GM21367 (cell line): ENCODE data around the gene AJM1.

Experiments used
- ATAC-seq: cut with Tn5 transposase; IDR thresholded peaks from one replicate; pipeline ENCODE4 v1.9.1; 2021; ENCODE audit not compliant: unreplicated experiment

Gene AJM1

DNA sequence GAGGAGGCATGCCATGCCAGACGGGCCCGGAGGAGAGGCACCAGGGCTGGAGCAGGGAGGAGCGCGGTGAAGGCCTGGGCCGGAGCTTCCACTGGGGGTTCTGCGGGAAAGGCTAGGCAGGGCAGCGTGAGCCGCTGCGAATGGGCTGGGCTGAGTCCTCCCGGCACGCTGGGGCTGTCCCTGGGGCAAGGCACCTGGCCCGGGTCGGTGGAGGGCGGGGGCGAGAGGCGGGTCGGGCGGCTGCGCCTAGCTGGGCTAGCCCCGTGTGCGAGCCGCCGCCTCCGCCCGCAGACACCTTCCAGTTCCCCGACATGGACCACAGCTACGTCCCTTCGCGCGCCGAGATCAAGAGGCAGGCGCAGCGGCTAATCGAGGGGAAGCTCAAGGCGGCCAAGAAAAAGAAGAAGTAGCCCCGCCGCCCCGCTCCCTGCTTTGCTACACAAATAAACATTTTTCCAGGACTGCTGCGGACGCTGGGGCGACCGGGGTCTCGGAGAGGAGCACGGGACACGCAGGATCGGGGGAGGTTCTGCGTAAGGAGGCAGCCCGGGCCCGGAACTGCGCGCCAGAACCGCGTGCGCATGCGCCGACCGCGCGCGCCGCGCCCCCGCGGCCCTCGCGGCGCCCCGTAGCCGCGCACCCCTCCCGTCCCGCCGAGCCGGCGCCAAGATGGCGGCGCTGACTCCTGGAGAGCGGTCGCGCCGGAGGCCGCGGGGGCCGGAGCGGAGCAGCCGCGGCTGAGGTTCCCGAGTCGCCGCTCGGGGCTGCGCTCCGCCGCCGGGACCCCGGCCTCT lies 34.8 kb upstream of the AJM1 start, which contains the start of gene RABL6:
Gene RABL6, plus strand, starts transcription at position 668 of the 794 bp plus-strand sequence. CDS start 249 bp downstream, outside the sequence.
- peak; percentile 69 for ATAC-seq

DNA sequence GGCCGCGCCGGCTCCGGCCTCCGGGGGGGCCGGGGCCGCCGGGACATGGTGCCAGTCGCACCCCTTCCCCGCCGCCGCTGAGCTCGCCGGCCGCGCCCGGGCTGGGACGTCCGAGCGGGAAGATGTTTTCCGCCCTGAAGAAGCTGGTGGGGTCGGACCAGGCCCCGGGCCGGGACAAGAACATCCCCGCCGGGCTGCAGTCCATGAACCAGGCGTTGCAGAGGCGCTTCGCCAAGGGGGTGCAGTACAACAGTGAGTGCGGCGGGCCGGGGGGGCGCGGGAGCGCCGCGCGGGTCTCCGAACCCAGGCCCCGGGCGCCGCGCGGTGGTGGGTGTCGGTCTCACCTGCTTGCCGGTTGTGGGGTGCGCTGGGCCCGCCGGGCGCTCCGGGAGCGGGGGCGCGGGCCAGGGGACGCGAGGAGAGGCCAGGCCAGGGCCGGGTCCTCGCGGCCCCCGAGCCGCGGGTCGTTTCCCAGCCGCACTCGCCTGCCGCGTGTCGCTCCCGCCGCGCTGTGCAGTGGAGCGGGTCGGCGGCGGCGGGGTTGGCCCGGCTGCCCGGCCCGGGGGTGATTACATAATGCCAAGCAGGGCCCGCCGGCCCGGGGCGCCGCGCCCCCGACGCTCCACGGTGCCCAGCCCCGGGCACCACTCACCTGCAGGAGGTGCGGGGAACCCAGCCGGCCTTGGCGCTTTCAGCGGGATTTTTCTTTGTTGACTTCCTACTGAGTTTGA lies 34.0 kb upstream of the AJM1 start:
- peak; percentile 23 for ATAC-seq

DNA sequence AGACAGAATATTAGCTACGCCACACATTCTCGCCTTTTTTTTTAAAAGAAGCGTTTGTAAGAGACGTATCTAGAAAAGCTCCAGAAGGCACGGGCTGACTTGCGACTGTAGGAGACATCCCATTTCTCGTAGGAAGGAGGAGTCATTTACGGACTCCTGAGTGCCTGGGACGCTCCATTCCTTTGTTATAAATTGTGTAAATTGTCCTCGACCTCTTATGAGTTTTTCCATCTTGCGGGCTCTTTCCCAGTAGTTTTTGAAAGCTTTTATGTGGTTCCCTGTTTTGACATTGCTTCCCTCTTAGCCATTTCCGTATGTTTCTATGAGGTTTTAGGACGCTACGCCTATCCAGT lies 33.5 kb upstream of the AJM1 start:
- ATAC-seq: no peak

DNA sequence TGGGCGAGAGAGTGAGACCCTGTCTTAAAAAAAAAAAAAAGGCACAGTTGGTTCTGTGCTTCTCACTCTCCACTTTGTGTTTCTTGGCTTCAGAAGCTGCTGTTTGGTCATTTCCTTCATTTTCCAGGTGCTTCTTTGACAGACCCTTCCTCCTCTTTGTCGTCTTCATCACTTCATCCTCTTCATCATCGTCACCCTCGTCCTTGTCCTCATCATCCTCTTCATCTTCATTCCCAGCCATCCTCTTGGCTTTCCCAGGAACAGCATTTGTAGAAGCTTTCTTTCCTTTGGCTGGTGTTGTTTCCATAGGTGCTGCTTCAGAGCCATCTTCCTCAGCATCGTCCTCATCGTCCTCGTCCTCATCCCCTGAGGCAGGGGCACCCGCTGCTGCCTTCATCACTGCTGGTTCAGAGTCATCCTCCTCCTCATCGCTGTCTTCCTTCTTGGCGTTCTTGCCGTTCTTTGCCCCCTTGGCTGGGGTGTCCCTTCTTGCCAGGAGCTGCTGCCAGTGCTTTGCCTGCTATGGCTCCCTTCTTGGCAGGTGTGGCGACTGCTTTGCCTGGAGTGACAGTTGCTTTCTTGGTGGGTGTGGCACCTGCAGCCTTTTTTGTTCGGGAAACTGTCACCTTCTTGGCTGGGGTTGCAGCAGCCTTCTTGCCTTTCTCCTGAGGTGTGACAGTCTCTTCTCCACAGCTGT lies 27.4 kb upstream of the AJM1 start:
- ATAC-seq: no peak

DNA sequence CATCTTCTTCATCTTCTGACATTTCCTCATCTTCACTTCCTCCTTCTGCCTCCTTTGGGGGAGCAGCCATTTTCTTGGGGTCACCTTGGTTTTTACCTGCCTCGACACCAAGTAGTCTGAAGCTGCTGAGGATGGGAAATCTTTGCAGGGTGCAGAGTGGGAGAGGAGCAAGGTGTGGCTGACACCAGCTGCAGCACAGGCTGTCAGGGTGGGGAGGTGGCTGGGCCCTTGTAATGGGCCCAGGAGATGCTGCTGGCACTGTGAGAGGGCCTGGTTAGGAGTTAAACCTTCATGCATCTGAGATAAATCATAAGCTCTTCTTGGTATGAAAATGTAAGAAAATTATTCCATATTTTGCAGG lies 26.9 kb upstream of the AJM1 start:
- no peak for ATAC-seq

DNA sequence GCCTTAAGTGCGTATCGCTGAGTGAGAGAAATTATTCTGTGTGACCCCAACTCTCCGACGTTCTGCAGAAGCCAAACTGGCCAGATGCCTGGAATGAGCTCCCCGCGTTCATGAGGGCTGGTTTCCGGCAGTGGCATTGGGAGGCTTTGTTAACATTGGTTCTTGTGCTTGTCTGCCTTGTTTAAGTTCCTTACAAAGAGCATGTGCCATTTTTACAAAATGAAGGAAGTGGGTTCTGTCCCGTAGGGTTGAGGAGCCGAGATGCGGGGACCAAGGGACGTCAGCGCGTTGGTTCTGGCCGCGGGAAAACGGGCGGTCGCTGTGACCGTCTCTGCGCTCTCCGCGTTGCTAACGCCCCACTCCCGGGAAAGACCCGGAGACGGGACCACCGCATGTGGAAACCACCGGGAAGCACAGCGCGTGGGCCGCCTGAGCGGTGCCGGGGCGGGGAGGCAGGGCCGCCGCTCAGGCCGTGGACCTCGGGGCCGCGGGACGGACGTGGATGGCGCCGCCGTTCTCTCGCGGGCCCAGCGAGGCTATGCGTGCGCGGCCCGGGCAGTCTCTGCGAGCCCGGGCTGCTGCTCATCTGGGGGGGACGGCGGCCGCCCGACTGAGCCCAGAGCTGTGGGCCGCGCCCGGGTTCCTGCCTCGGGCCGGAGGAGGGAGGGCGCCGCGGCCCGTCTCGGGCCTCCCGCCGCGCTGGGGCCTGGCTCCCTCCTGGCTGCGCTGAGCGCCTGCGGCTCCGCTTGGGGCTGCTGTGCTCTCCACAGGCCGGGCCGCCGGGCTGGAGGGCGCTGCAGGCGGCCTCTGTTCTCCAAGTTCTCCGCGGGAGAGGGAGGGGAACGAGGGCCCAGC lies 21.1 kb upstream of the AJM1 start:
- ATAC-seq: no peak

DNA sequence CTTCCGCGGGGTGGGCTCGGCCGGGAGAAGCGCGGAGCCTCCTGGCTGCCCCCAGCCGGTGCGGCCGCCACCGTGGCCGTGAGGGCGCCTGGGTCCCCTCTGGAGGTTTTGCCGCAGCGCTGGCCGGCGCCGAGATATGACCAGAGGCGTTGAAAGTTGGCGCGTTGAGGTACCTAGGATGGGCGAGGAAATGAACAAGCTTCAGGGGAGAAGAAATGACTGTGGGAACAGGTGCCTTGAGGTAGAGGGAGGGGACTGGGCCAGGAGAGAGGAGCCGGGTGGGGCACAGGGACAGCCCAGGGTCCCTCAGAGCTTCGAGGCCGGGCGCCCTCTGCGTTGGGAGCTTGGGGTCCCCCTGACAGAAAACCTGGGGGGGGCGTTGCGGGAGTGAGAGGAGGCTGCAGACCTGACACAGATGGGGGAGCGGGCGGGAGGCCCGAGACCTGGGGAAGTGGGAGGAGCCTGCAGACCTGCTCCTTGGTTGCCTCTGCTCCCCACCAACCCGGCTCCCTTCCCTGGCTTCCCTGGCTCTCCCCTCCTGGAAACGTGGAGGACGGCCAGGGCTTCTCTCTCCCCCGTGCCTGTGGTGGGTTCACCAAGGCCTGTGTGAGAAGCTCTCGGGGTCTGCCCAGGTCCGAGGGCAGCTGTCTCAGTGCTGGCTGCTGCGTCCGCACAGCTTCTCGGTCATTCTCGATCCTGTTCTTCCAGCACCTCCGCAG lies 20.3 kb upstream of the AJM1 start:
- ATAC-seq: no peak

DNA sequence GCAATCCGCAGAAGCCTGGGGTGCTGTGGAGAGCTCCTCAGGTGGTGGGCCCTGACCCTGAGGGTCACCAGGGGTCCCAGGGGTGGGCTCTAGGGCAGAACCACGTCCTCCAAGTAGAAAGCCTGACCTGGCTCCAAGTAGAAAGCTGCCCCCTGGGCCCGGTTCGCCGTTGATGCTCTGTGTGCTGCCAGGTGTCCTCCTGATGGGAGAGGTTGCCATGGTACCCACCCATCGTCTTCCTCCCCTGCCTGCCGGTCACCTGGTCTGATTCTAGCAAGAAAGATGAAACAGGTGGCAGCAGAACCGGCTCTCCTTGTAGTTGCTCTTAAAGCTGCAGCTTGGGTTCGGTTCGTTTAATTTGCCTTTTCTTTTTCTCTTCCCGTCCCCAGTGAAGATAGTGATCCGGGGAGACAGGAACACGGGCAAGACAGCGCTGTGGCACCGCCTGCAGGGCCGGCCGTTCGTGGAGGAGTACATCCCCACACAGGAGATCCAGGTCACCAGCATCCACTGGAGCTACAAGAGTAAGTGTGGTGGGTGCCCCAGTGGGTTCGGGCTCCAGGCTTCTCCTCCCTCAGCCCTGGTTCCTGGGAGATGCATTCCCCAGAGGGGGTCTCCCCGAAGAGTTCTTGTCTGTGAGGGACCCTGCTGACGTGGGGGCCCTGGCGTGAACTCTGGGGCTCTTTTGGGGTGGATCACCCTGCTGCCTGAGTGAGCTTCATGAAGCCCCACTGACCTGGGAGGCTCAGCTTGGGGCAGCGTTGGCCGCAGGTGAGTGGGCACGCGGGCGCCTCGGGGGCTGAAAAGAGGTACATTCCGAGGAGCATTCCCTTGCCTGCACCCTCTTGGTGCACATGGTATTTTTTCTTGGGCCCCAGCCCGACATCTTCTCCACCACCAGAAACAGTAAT lies 18.9 kb upstream of the AJM1 start:
- no peak for ATAC-seq

DNA sequence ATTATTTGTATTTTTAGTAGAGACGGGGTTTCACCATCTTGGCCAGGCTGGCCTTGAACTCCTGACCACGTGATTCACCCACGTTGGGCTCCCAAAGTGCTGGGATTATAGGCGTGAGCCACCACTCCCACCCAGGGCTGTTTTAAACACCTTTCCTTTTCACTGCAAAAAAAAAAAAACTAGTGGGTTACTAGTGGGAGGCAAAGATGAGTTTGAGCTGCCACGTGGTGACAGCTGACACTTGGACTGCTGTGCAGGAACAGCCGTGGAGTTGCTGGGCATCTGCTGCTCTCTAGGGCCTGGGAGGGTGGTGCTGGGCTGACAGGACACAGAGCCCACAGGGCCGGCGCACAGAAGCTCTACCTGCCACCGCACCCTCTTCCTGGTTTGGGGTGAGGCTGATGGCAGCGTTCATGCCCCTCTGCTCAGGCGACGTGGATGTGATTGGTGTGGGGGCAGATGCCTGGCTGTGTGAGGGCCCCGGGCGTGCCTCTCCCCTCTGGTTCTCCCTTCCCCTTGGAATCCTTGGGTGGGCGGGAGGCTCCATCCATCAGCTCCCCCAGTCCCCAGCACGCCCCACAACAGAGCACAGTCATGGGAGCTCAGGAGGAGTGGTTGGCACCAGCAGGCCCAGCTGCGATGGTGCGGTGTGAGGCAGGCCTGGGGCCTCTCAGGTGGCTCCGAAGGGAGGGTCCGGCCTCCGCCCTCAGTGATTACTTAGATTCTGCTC lies 17.6 kb upstream of the AJM1 start:
- ATAC-seq: no peak

DNA sequence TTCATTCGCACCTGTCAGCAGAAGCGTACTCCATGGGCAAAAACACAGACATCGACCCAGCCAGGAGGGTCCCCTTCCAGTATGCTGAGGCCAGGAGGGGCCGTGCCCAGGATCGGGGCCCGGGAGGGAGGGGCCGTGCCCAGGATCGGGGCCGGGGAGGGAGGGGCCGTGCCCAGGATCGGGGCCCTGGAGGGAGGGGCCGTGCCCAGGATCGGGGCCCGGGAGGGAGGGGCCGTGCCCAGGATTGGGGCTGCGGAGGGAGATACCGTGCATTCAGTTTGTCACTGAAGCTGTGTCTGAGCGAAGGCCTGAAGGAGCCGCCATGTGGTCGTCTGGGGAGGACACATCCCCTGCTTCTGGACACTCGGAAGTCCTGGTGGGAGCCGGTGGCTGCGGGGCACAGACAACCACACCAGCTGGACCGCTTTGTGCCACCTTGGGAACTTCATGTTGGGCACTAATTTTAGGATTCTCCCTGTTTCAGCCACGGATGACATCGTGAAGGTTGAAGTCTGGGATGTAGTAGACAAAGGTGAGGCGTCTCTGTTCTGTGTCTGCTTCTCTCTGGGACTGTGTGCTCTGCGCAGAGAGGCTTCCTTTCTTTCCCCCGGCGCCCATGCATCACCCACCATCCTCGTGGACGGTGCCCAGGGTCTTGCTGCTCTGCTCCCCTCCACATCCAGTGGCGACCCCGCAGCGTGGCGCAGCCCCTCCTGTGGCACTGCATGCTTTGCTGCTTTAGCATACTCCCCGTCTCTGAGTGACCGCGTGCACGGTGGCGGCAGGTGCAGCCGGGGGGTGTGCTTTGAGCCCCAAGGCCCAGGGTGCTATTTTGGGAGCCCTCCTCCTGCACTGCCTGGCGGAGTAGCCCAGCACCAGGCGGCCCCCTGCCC lies 16.7 kb upstream of the AJM1 start:
- ATAC-seq: no peak

DNA sequence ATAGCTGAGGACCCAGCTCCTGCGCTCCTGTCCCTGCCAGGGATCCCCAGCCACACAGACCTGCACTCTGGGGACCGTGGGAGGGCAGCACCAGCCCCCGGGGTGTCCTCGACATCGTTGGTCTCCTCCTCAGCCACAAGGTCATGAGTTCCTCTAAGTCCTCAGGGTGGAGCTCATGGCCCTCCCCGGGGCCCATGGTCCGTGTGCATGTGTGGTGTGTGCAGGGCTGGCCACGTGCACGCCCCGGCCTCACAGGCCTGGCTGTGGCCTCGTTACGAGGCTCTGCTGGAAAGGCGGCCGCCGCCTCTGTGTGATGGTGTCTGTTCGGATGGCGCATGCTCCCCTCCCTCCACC lies 16.1 kb upstream of the AJM1 start:
- no peak for ATAC-seq

DNA sequence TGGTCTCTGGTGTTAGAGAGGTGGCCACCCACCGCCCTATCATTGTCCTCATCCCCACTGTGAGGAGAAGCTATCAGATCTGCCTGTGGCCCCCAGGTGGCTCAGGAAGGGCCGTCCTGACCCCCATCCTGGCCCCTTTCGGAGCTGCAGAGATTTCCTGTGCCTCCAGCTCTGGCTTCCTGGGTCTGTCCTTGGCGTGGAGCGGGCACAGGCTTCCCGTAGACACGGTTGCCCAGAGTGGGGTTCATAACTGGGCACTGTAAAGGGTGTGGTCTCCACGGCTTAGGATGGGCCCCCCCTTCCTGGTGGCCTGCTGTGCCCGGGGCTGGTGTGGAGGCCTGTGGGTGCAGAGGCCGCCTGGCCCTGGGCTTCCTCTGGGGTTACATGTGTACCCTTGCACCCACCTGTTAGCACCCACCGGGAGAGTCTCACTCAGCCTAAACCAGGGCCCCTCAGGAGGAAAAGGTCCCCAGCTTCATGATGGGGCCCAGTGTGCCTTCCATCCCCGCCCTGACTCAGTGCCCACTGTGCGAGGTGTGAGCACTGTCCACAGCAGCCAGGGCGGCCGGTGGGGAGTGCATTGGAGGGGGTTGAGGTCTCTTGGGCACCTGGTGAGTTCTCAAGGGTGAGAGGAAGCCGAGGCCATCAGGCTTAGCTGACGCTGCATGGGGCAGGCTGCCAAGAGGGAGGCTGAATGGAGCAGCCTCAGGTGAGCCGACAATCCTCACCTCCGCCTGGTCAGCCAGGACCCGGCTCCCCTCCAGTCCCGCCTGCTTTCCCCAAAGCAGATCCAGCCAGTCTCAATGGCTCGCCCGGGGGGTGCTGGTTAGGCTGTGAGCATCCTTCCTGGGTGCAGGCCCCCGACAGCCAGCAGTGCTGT lies 15.3 kb upstream of the AJM1 start:
- ATAC-seq: no peak

DNA sequence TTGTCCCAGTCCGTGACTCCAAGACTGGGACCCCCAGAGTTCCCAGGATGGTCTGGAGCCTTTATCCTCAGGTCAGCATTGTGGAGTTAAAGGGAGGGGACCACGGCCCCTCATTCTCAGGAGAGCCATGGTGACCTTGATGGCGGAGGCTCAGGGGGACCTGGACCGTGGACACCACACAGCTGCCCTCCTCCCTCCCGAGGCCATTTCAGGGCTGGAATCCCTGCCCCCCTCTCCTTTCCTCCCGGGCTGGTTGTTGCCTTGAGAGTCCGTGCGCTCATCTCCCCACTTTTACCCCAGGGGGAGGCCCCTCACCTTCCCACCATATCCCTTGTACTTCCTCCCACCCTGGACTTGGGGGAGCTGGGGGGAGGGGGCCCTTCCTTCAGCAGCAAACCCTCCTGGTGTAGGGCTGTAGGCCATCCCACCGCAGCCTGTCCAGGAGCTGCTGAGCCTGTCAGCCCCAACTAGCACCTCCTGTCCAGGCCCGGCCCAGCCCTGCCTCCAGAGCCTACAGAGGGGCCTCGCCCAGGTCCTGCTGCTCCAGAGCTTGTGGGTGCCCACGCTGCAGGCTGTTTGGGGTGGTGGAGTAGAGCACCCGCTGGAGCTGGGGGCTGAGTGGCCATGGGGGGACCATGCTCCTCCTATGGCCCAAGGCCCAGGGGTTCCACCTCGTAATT lies 14.3 kb upstream of the AJM1 start:
- no peak for ATAC-seq

DNA sequence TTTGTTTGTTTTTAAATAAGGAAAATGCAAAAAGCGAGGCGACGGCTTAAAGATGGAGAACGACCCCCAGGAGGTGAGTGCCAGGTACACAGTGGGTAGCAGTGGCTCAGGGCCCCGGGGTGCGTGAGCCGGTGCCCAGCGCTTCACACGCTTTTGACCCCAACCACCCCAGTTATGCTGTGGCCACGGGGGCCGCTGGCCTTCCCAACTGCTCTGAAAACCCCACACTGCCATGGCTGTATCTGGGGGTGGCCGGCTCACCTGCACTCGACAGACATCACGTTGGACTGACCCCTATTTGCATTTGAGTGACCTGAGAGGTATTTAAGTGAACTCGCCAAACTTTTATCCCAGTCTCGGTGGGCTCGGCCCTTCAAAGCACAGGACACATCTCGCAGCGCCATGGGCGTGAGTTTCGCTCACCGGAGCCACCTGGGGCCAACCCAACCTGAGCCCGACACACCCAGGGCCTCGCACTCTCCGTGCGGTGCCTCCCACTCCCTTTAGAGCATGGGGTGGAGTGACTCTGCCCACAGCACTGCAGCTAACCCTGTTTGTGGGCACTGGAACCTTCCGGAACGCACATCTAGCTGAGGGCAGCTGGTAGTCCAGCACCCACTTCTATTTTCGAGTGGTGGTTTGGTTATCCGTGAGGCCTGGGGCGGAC lies 13.7 kb upstream of the AJM1 start:
- ATAC-seq: no peak

DNA sequence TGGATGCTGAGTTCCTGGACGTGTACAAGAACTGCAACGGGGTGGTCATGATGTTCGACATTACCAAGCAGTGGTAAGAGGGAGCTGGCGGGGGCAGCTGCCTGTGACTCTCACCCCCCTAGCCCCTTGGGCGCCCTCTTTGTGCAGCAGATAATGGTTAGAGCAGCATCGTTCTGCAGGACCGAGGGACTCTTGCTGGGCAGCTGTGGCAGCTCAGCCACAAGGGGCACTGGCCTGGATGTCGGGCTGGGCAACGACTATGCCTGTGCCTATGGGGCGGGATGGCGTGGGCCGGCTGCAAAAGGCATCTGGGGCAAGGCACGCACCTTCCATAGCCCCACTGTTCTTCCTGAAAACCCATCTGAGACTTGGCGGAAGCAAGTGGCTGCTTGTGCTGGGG lies 12.9 kb upstream of the AJM1 start:
- ATAC-seq: no peak
